ENCODE measurements around the gene NRF1. TPM values are rescaled to one million over a fixed set of nuclear protein-coding genes. Genes with fewer than 3 reads are reported as not detected.

Gene NRF1
- total and polyA plus RNA-seq, 8 donors: 11.4 to 26.8 (median 22.6) TPM

GRCh38 chr7:129767120-129768015 lies 155.8 kb downstream of the NRF1 start:
- Histone ChIP-seq H3K27ac (no peak overlapping the region), H3K4me3 (no peak overlapping the region), H3K36me3 (no peaks in the 10 kb centered on the region), H3K27me3 (peaks cover 0 to 12% of the 10 kb centered on the region in 2 donors), H3K9me3 (no peaks in the 10 kb centered on the region), H3K4me1 (no peaks in the 10 kb centered on the region)
- no peak for TF ChIP-seq CTCF (IDR thresholded peaks at IDR 0.05)
- intact Hi-C loops (cut with DNase I): no loop called here
- DNase-seq (peak in 1 of 4 donors; percentile 25), ATAC-seq (no peak)

- no peaks in the 10 kb centered on the region for H3K36me3 ChIP-seq
- no peak overlapping the region for H3K4me3 ChIP-seq
- no peaks in the 10 kb centered on the region for H3K9me3 ChIP-seq
- H3K27me3 ChIP-seq: peaks cover 0 to 25% of the 10 kb centered on the region in 2 donors
- no peak for TF ChIP-seq CTCF (IDR thresholded peaks at IDR 0.05)
- no peak for DNase-seq
- no peaks in the 10 kb centered on the region for H3K4me1 ChIP-seq
- H3K27ac ChIP-seq: no peak overlapping the region
- intact Hi-C loops (cut with DNase I): no loop called here
- ATAC-seq: no peak
Measured at GRCh38 chr7:129768614-129769399, 157.3 kb downstream of the NRF1 start.

GRCh38 chr7:129769400-129769774 lies 157.9 kb downstream of the NRF1 start:
- H3K4me1 ChIP-seq: no peaks in the 10 kb centered on the region
- TF ChIP-seq CTCF (IDR thresholded peaks at IDR 0.05): no peak
- no peak overlapping the region for H3K27ac ChIP-seq
- intact Hi-C loops (cut with DNase I): no loop called here
- DNase-seq (peak in 1 of 4 donors; percentile 50), ATAC-seq (no peak)
- no peaks in the 10 kb centered on the region for H3K9me3 ChIP-seq
- peaks cover 0 to 31% of the 10 kb centered on the region in 2 donors for H3K27me3 ChIP-seq
- H3K4me3 ChIP-seq: no peak overlapping the region
- H3K36me3 ChIP-seq: no peaks in the 10 kb centered on the region

- intact Hi-C loops (cut with DNase I): no loop called here
- ATAC-seq (no peak), DNase-seq (peak in 1 of 4 donors; percentile 41)
- Histone ChIP-seq H3K27me3 (peaks cover 0 to 39% of the 10 kb centered on the region in 2 donors), H3K9me3 (no peaks in the 10 kb centered on the region), H3K36me3 (no peaks in the 10 kb centered on the region), H3K4me1 (no peaks in the 10 kb centered on the region), H3K27ac (no peak overlapping the region), H3K4me3 (no peak overlapping the region)
- no peak for TF ChIP-seq CTCF (IDR thresholded peaks at IDR 0.05)
Measured at GRCh38 chr7:129769866-129770808, 158.6 kb downstream of the NRF1 start.
